HCT116 (cell line): ENCODE results near the gene RAN. TPM values are rescaled to one million over a fixed set of nuclear protein-coding genes. Genes with fewer than 3 reads are reported as not detected.

Source experiments
- ATAC-seq: fragments of 200-7000 bp; cut with Tn5 transposase; 2 replicates; pipeline ENCODE4 v1.9.1; 2020; ENCODE audit warnings: mild to moderate bottlenecking, moderate library complexity
- BruUV-seq: library from RNA; stranded (reverse); fragments of 400-500 nt; replicated peaks from 2 replicates; lab custom pipeline; 2021; lab: Mats Ljungman, UMichigan
- CTCF ChIA-PET: fragments of 300-600 bp; sonication (Branson Sonifier 250); formaldehyde crosslinking; loops from one replicate; lab custom pipeline; 2021; ENCODE audit warnings: antibody characterized with exemption; lab: Charles Lee
- POLR2A ChIA-PET: fragments of 300-600, 350-600 bp; sonication (Branson Sonifier 250); formaldehyde crosslinking; loops from one replicate; lab custom pipeline; 2021; ENCODE audit warnings: antibody characterized with exemption; lab: Charles Lee
- RAD21 ChIA-PET, 2 experiments: fragments of 300-600 bp; sonication (Branson Sonifier 250); formaldehyde crosslinking; loops; one replicate each; lab custom pipeline; 2023; ENCODE audit warnings: low total read pairs in 2 of 2; ENCODE audit not compliant: uncharacterized antibody in 2 of 2, unreplicated experiment in 2 of 2, low non-redundant PET in 1 of 2; lab: Charles Lee
- DNase-seq: peaks from one replicate; pipeline ENCODE4 v3.0.0-alpha.2; 2010; ENCODE audit warnings: low read depth, low spot score
- H2AFZ ChIP-seq: fragments of 200-600 bp; shearing (Covaris generic), sonication (generic); 2 replicates; pipeline ENCODE4 v1.6.1; 2017; ENCODE audit warnings: low read depth, mixed run types, mixed read lengths, antibody characterized with exemption, low read length; ENCODE audit not compliant: poor library complexity, severe bottlenecking
- H3K27ac ChIP-seq: 2 replicates; pipeline ENCODE4 v1.5.1; 2012; ENCODE audit warnings: low read depth, low read length
- H3K27me3 ChIP-seq: fragments of 200-600 bp; sonication (generic); 2 replicates; pipeline ENCODE4 v1.6.1; 2016; ENCODE audit warnings: mixed run types, low read length, mixed read lengths; ENCODE audit not compliant: insufficient read depth
- H3K36me3 ChIP-seq, 2 experiments: fragments of 200-500 bp in 1 of 2; fragments of 200-600 bp in 1 of 2; sonication (Bioruptor generic) in 1 of 2; sonication (generic) in 1 of 2; 2 replicates each; pipeline versions ENCODE4 v1.5.1 to v1.6.1; 2014 to 2016; ENCODE audit warnings: low read length in 2 of 2, inconsistent platforms in 1 of 2, mixed read lengths in 1 of 2, mixed run types in 1 of 2; ENCODE audit not compliant: insufficient read depth in 2 of 2, control insufficient read depth in 1 of 2
- H3K4me1 ChIP-seq, 2 experiments: fragments of 200-600 bp in 1 of 2; sonication (generic) in 1 of 2; 2 replicates each; pipeline versions ENCODE4 v1.5.1 to v1.6.1; 2012 to 2017; ENCODE audit warnings: low read length in 2 of 2, inconsistent platforms in 1 of 2, mild to moderate bottlenecking in 1 of 2, mixed read lengths in 1 of 2, mixed run types in 1 of 2, moderate library complexity in 1 of 2; ENCODE audit not compliant: insufficient read depth in 2 of 2, control insufficient read depth in 1 of 2
- H3K4me2 ChIP-seq: fragments of 200-600 bp; sonication (generic); 2 replicates; pipeline ENCODE4 v1.6.1; 2017; ENCODE audit warnings: mixed run types, low read length, mixed read lengths
- H3K4me3 ChIP-seq, 2 experiments: fragments of 200-600 bp in 1 of 2; sonication (generic) in 1 of 2; replicated peaks in 1 of 2; 2 replicates each; pipeline ENCODE4 v1.5.1; 2011 to 2016; ENCODE audit warnings: low read length in 2 of 2, control low read depth in 1 of 2, low read depth in 1 of 2, mild to moderate bottlenecking in 1 of 2, mixed read lengths in 1 of 2, mixed run types in 1 of 2
- H3K79me2 ChIP-seq: fragments of 200-600 bp; sonication (generic); 2 replicates; pipeline ENCODE4 v1.6.1; 2017; ENCODE audit warnings: mild to moderate bottlenecking, mixed run types, low read length, moderate library complexity, mixed read lengths; ENCODE audit not compliant: insufficient read depth
- H3K9ac ChIP-seq: fragments of 200-600 bp; sonication (generic); 2 replicates; pipeline ENCODE4 v1.6.1; 2016; ENCODE audit warnings: low read length, mixed read lengths
- H3K9me2 ChIP-seq: fragments of 200-600 bp; sonication (generic), shearing (Covaris generic); 2 replicates; pipeline ENCODE4 v1.6.1; 2017; ENCODE audit warnings: mixed run types, mild to moderate bottlenecking, moderate library complexity; ENCODE audit not compliant: insufficient read depth
- H3K9me3 ChIP-seq, 2 experiments: fragments of 200-500 bp in 1 of 2; fragments of 200-600 bp in 1 of 2; sonication (Bioruptor generic) in 1 of 2; sonication (generic) in 1 of 2; 2 replicates each; pipeline ENCODE4 v1.6.1; 2014 to 2017; ENCODE audit warnings: low read length in 2 of 2, mixed read lengths in 2 of 2, inconsistent platforms in 1 of 2, low read depth in 1 of 2, mild to moderate bottlenecking in 1 of 2, mixed run types in 1 of 2, moderate library complexity in 1 of 2; ENCODE audit not compliant: control insufficient read depth in 1 of 2, insufficient read depth in 1 of 2
- H4K20me1 ChIP-seq: fragments of 200-600 bp; sonication (generic), shearing (Covaris generic); 2 replicates; pipeline ENCODE4 v1.6.1; 2017; ENCODE audit warnings: mixed run types, mild to moderate bottlenecking, moderate library complexity; ENCODE audit not compliant: insufficient read depth
- ELF1 ChIP-seq: IDR thresholded peaks from 2 replicates; pipeline ENCODE4 v1.6.1; 2012; ENCODE audit warnings: low read depth, borderline replicate concordance
- FOSL1 ChIP-seq: IDR thresholded peaks from 2 replicates; pipeline ENCODE4 v1.6.1; 2012; ENCODE audit warnings: low read depth
- RAD21 ChIP-seq: IDR thresholded peaks from 2 replicates; pipeline ENCODE4 v1.6.1; 2012; ENCODE audit warnings: low read depth, mild to moderate bottlenecking
- SIN3A ChIP-seq: IDR thresholded peaks from 2 replicates; pipeline ENCODE4 v1.6.1; 2012; ENCODE audit warnings: low read depth
- intact Hi-C: fragments of 100-400 bp; cut with micrococcal nuclease; formaldehyde crosslinking; loops from 2 replicates; pipeline ENCODE4 v1.10.0; 2022
- total RNA-seq: library from RNA; stranded (reverse); gene quantifications from one replicate; pipeline ENCODE4 v1.2.1, GENCODE V29; 2021; ENCODE audit not compliant: unreplicated experiment
- TF ChIP-seq, protein P1 (sequence below): IDR thresholded peaks from 2 replicates; pipeline ENCODE4 v1.6.1; 2012; ENCODE audit warnings: low read depth
- TF ChIP-seq, protein P2 (sequence below): IDR thresholded peaks from 2 replicates; pipeline ENCODE4 v1.6.1; 2012

The RAN gene
- total RNA-seq, 1 experiment from 2014 or later = 1,420 TPM

DNA sequence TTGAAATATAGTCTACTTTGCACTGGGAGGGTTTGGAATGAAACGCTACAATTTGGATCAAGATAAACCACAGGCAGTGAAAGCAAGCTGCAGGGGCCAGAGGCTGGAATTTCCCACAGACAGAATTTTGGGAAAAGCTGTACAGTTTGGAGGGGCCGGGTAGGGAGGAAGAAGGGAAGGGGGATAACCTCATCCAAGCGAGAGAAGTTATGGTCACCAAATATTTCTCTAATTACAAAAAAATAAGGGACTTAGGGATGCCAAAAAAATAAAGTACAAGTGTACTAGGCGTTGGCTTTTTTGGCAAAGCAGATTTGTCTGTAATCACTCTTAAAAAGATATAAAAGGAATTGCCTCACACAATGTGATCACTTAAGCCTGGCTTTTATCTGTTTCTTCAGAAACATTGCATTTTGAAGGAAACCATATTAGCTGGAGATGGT, 50.7 kb downstream of the RAN start:
- DNase-seq = no peak
- TF ChIP-seq, protein P1, sequence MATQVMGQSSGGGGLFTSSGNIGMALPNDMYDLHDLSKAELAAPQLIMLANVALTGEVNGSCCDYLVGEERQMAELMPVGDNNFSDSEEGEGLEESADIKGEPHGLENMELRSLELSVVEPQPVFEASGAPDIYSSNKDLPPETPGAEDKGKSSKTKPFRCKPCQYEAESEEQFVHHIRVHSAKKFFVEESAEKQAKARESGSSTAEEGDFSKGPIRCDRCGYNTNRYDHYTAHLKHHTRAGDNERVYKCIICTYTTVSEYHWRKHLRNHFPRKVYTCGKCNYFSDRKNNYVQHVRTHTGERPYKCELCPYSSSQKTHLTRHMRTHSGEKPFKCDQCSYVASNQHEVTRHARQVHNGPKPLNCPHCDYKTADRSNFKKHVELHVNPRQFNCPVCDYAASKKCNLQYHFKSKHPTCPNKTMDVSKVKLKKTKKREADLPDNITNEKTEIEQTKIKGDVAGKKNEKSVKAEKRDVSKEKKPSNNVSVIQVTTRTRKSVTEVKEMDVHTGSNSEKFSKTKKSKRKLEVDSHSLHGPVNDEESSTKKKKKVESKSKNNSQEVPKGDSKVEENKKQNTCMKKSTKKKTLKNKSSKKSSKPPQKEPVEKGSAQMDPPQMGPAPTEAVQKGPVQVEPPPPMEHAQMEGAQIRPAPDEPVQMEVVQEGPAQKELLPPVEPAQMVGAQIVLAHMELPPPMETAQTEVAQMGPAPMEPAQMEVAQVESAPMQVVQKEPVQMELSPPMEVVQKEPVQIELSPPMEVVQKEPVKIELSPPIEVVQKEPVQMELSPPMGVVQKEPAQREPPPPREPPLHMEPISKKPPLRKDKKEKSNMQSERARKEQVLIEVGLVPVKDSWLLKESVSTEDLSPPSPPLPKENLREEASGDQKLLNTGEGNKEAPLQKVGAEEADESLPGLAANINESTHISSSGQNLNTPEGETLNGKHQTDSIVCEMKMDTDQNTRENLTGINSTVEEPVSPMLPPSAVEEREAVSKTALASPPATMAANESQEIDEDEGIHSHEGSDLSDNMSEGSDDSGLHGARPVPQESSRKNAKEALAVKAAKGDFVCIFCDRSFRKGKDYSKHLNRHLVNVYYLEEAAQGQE = no peak
- TF ChIP-seq ELF1 (no peak), SIN3A (no peak), FOSL1 (no peak), RAD21 (no peak)
- TF ChIP-seq, protein P2, sequence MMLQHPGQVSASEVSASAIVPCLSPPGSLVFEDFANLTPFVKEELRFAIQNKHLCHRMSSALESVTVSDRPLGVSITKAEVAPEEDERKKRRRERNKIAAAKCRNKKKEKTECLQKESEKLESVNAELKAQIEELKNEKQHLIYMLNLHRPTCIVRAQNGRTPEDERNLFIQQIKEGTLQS = no peak
- Histone ChIP-seq H3K36me3 (no peaks in the 10 kb centered on the region), H3K9me3 (no peaks in the 10 kb centered on the region), H4K20me1 (no peaks in the 10 kb centered on the region), H3K27ac (no peak overlapping the region), H3K9ac (no peak overlapping the region), H3K79me2 (no peaks in the 10 kb centered on the region), H3K4me3 (no peak overlapping the region), H3K4me1 (no peaks in the 10 kb centered on the region), H2AFZ (no peak overlapping the region), H3K27me3 (peaks cover 10% of the 10 kb centered on the region; the same call in 1 of the 2 replicates), H3K4me2 (no peak overlapping the region), H3K9me2 (no peaks in the 10 kb centered on the region)
- CTCF ChIA-PET = no interaction called here
- POLR2A ChIA-PET = no interaction called here
- no TSS peak for BruUV-seq
- intact Hi-C loops = no loop called here
- RAD21 ChIA-PET = no interaction called here
- no peak for ATAC-seq
